HCT116 (cell line): ENCODE measurements around the gene SGF29. TPM values are rescaled to one million over a fixed set of nuclear protein-coding genes. Genes with fewer than 3 reads are reported as not detected.

ENCODE experiments used
- ATAC-seq: fragments of 200-7000 bp; cut with Tn5 transposase; 2 replicates; pipeline ENCODE4 v1.9.1; 2020; ENCODE audit warnings: mild to moderate bottlenecking, moderate library complexity
- BruUV-seq: library from RNA; stranded (reverse); fragments of 400-500 nt; replicated peaks from 2 replicates; lab custom pipeline; 2021; lab: Mats Ljungman, UMichigan
- CTCF ChIA-PET: fragments of 300-600 bp; sonication (Branson Sonifier 250); formaldehyde crosslinking; loops from one replicate; lab custom pipeline; 2021; ENCODE audit warnings: antibody characterized with exemption; lab: Charles Lee
- POLR2A ChIA-PET: fragments of 300-600, 350-600 bp; sonication (Branson Sonifier 250); formaldehyde crosslinking; loops from one replicate; lab custom pipeline; 2021; ENCODE audit warnings: antibody characterized with exemption; lab: Charles Lee
- RAD21 ChIA-PET, 2 experiments: fragments of 300-600 bp; sonication (Branson Sonifier 250); formaldehyde crosslinking; loops; one replicate each; lab custom pipeline; 2023; ENCODE audit warnings: low total read pairs in 2 of 2; ENCODE audit not compliant: uncharacterized antibody in 2 of 2, unreplicated experiment in 2 of 2, low non-redundant PET in 1 of 2; lab: Charles Lee
- DNase-seq: peaks from one replicate; pipeline ENCODE4 v3.0.0-alpha.2; 2010; ENCODE audit warnings: low read depth, low spot score
- H2AFZ ChIP-seq: fragments of 200-600 bp; shearing (Covaris generic), sonication (generic); 2 replicates; pipeline ENCODE4 v1.6.1; 2017; ENCODE audit warnings: low read depth, mixed run types, mixed read lengths, antibody characterized with exemption, low read length; ENCODE audit not compliant: poor library complexity, severe bottlenecking
- H3K27ac ChIP-seq: 2 replicates; pipeline ENCODE4 v1.5.1; 2012; ENCODE audit warnings: low read depth, low read length
- H3K27me3 ChIP-seq: fragments of 200-600 bp; sonication (generic); 2 replicates; pipeline ENCODE4 v1.6.1; 2016; ENCODE audit warnings: mixed run types, low read length, mixed read lengths; ENCODE audit not compliant: insufficient read depth
- H3K36me3 ChIP-seq, 2 experiments: fragments of 200-500 bp in 1 of 2; fragments of 200-600 bp in 1 of 2; sonication (Bioruptor generic) in 1 of 2; sonication (generic) in 1 of 2; 2 replicates each; pipeline versions ENCODE4 v1.5.1 to v1.6.1; 2014 to 2016; ENCODE audit warnings: low read length in 2 of 2, inconsistent platforms in 1 of 2, mixed read lengths in 1 of 2, mixed run types in 1 of 2; ENCODE audit not compliant: insufficient read depth in 2 of 2, control insufficient read depth in 1 of 2
- H3K4me1 ChIP-seq, 2 experiments: fragments of 200-600 bp in 1 of 2; sonication (generic) in 1 of 2; 2 replicates each; pipeline versions ENCODE4 v1.5.1 to v1.6.1; 2012 to 2017; ENCODE audit warnings: low read length in 2 of 2, inconsistent platforms in 1 of 2, mild to moderate bottlenecking in 1 of 2, mixed read lengths in 1 of 2, mixed run types in 1 of 2, moderate library complexity in 1 of 2; ENCODE audit not compliant: insufficient read depth in 2 of 2, control insufficient read depth in 1 of 2
- H3K4me2 ChIP-seq: fragments of 200-600 bp; sonication (generic); 2 replicates; pipeline ENCODE4 v1.6.1; 2017; ENCODE audit warnings: mixed run types, low read length, mixed read lengths
- H3K4me3 ChIP-seq, 2 experiments: fragments of 200-600 bp in 1 of 2; sonication (generic) in 1 of 2; replicated peaks in 1 of 2; 2 replicates each; pipeline ENCODE4 v1.5.1; 2011 to 2016; ENCODE audit warnings: low read length in 2 of 2, control low read depth in 1 of 2, low read depth in 1 of 2, mild to moderate bottlenecking in 1 of 2, mixed read lengths in 1 of 2, mixed run types in 1 of 2
- H3K79me2 ChIP-seq: fragments of 200-600 bp; sonication (generic); 2 replicates; pipeline ENCODE4 v1.6.1; 2017; ENCODE audit warnings: mild to moderate bottlenecking, mixed run types, low read length, moderate library complexity, mixed read lengths; ENCODE audit not compliant: insufficient read depth
- H3K9ac ChIP-seq: fragments of 200-600 bp; sonication (generic); 2 replicates; pipeline ENCODE4 v1.6.1; 2016; ENCODE audit warnings: low read length, mixed read lengths
- H3K9me2 ChIP-seq: fragments of 200-600 bp; sonication (generic), shearing (Covaris generic); 2 replicates; pipeline ENCODE4 v1.6.1; 2017; ENCODE audit warnings: mixed run types, mild to moderate bottlenecking, moderate library complexity; ENCODE audit not compliant: insufficient read depth
- H3K9me3 ChIP-seq, 2 experiments: fragments of 200-500 bp in 1 of 2; fragments of 200-600 bp in 1 of 2; sonication (Bioruptor generic) in 1 of 2; sonication (generic) in 1 of 2; 2 replicates each; pipeline ENCODE4 v1.6.1; 2014 to 2017; ENCODE audit warnings: low read length in 2 of 2, mixed read lengths in 2 of 2, inconsistent platforms in 1 of 2, low read depth in 1 of 2, mild to moderate bottlenecking in 1 of 2, mixed run types in 1 of 2, moderate library complexity in 1 of 2; ENCODE audit not compliant: control insufficient read depth in 1 of 2, insufficient read depth in 1 of 2
- H4K20me1 ChIP-seq: fragments of 200-600 bp; sonication (generic), shearing (Covaris generic); 2 replicates; pipeline ENCODE4 v1.6.1; 2017; ENCODE audit warnings: mixed run types, mild to moderate bottlenecking, moderate library complexity; ENCODE audit not compliant: insufficient read depth
- ELF1 ChIP-seq: IDR thresholded peaks from 2 replicates; pipeline ENCODE4 v1.6.1; 2012; ENCODE audit warnings: low read depth, borderline replicate concordance
- FOSL1 ChIP-seq: IDR thresholded peaks from 2 replicates; pipeline ENCODE4 v1.6.1; 2012; ENCODE audit warnings: low read depth
- JUND ChIP-seq: IDR thresholded peaks from 2 replicates; pipeline ENCODE4 v1.6.1; 2012
- POLR2A ChIP-seq: IDR thresholded peaks from 2 replicates; pipeline ENCODE4 v1.7.0; 2011; ENCODE audit warnings: borderline replicate concordance; ENCODE audit not compliant: insufficient read depth, insufficient read length; ENCODE audit errors: extremely low read depth
- POLR2AphosphoS5 ChIP-seq: IDR thresholded peaks from 2 replicates; pipeline ENCODE4 v1.6.1; 2011; ENCODE audit warnings: mild to moderate bottlenecking, low read depth, low read length, moderate library complexity
- RAD21 ChIP-seq: IDR thresholded peaks from 2 replicates; pipeline ENCODE4 v1.6.1; 2012; ENCODE audit warnings: low read depth, mild to moderate bottlenecking
- SIN3A ChIP-seq: IDR thresholded peaks from 2 replicates; pipeline ENCODE4 v1.6.1; 2012; ENCODE audit warnings: low read depth
- SP1 ChIP-seq: IDR thresholded peaks from 2 replicates; pipeline ENCODE4 v1.6.1; 2012; ENCODE audit warnings: low read depth
- TCF7L2 ChIP-seq: IDR thresholded peaks from 2 replicates; pipeline ENCODE4 v1.7.0; 2011; ENCODE audit warnings: borderline replicate concordance, inconsistent platforms; ENCODE audit not compliant: insufficient read depth, insufficient read length; ENCODE audit errors: extremely low read depth
- YY1 ChIP-seq: IDR thresholded peaks from 2 replicates; pipeline ENCODE4 v1.6.1; 2011; ENCODE audit warnings: low read length, low read depth, moderate library complexity, mild to moderate bottlenecking; ENCODE audit not compliant: insufficient replicate concordance; ENCODE audit errors: extremely low read depth
- ZFX ChIP-seq: fragments of 450-650 bp; IDR thresholded peaks from 2 replicates; pipeline ENCODE4 v1.6.1; 2017
- ZNF274 ChIP-seq: fragments of 200-500 bp; sonication (Bioruptor generic); IDR thresholded peaks from 2 replicates; pipeline ENCODE4 v1.6.1; 2014; ENCODE audit warnings: mild to moderate bottlenecking, low read depth, low read length, inconsistent platforms
- intact Hi-C: fragments of 100-400 bp; cut with micrococcal nuclease; formaldehyde crosslinking; loops from 2 replicates; pipeline ENCODE4 v1.10.0; 2022
- total RNA-seq: library from RNA; stranded (reverse); gene quantifications from one replicate; pipeline ENCODE4 v1.2.1, GENCODE V29; 2021; ENCODE audit not compliant: unreplicated experiment
- TF ChIP-seq, protein P1 (sequence below): IDR thresholded peaks from 2 replicates; pipeline ENCODE4 v1.6.1; 2012
- TF ChIP-seq, protein P2 (sequence below): IDR thresholded peaks from 2 replicates; pipeline ENCODE4 v1.6.1; 2011; ENCODE audit warnings: mild to moderate bottlenecking, low read length, moderate library complexity; ENCODE audit not compliant: insufficient replicate concordance; ENCODE audit errors: extremely low read depth
- TF ChIP-seq, protein P3 (sequence below), 3 experiments: fragments of 200-600 bp in 1 of 3; sonication (generic) in 1 of 3; IDR thresholded peaks in 2 of 3; conservative IDR thresholded peaks in 1 of 3; 2 replicates each; pipeline ENCODE4 v1.5.1; 2012 to 2017; ENCODE audit warnings: low read depth in 2 of 3, low read length in 2 of 3, antibody characterized with exemption in 1 of 3, borderline replicate concordance in 1 of 3, control low read depth in 1 of 3, mild to moderate bottlenecking in 1 of 3, mixed read lengths in 1 of 3, mixed run types in 1 of 3, moderate library complexity in 1 of 3; ENCODE audit not compliant: insufficient read depth in 1 of 3

SGF29 gene
- total RNA-seq, 1 experiment from 2014 or later = 19.7 TPM

DNA sequence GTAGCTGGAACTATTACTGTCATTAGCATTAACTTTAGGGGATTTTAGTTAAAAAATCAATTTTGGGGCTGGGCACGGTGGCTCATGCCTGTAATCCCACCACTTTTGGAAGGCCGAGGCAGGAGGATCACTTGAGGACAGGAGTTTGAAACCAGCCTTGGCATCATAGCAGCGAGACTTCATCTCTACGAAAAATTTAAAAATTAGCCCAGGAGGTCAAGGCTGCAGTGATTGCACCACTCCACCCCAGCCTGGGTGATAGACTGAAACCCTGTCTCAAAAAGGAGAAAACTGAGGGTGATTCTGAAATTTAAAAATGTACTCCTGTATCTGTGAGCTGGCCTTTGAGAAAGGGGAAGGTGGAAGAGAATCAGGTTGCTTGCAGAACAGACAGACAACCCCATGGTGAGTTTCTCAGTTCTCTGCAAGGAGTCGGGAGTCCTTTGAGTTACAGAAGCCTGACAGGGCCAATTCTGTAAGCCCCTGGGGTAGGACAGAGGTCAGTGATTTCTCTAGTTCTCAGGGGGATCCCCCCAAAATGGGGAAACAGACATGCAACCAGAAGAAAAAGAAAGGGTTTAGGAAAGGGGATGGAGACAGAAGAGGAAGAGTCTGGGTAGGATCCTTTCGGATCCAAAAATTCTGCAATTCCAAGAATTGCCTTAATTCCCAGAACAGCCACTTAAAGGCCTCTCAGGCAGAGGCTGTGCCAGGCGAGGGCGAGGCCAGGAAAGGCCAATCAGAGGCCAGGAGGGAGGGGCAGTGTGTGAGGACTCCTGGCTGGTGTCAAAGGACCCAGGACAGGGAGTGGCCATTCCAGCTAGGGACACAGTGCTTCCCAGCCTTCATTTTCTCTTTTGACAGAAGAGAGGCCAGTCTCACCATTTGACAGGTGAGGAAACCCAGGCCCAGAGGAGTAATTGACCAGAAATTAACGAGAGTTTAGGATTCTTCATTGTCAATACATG, 21.7 kb upstream of the SGF29 start:
- no peak overlapping the region for H3K4me3 ChIP-seq
- no peaks in the 10 kb centered on the region for H3K79me2 ChIP-seq
- no peaks in the 10 kb centered on the region for H3K27me3 ChIP-seq
- H3K9me3 ChIP-seq = no peaks in the 10 kb centered on the region
- H3K4me2 ChIP-seq = peak overlapping the region; percentile 40
- H3K9ac ChIP-seq = no peak overlapping the region
- H3K27ac ChIP-seq = no peak overlapping the region
- ATAC-seq = peak; percentile 100
- intact Hi-C loops = no loop called here
- TF ChIP-seq ZNF274 = no peak
- TF ChIP-seq POLR2AphosphoS5 = no peak
- TF ChIP-seq, protein P1, sequence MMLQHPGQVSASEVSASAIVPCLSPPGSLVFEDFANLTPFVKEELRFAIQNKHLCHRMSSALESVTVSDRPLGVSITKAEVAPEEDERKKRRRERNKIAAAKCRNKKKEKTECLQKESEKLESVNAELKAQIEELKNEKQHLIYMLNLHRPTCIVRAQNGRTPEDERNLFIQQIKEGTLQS = no peak
- TF ChIP-seq SIN3A = no peak
- TF ChIP-seq POLR2A = no peak
- no peak for TF ChIP-seq YY1
- no peak for TF ChIP-seq FOSL1
- TF ChIP-seq, protein P2, sequence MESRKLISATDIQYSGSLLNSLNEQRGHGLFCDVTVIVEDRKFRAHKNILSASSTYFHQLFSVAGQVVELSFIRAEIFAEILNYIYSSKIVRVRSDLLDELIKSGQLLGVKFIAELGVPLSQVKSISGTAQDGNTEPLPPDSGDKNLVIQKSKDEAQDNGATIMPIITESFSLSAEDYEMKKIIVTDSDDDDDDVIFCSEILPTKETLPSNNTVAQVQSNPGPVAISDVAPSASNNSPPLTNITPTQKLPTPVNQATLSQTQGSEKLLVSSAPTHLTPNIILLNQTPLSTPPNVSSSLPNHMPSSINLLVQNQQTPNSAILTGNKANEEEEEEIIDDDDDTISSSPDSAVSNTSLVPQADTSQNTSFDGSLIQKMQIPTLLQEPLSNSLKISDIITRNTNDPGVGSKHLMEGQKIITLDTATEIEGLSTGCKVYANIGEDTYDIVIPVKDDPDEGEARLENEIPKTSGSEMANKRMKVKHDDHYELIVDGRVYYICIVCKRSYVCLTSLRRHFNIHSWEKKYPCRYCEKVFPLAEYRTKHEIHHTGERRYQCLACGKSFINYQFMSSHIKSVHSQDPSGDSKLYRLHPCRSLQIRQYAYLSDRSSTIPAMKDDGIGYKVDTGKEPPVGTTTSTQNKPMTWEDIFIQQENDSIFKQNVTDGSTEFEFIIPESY = no peak
- TF ChIP-seq ELF1 = no peak
- TF ChIP-seq TCF7L2 = no peak
- TF ChIP-seq, protein P3, sequence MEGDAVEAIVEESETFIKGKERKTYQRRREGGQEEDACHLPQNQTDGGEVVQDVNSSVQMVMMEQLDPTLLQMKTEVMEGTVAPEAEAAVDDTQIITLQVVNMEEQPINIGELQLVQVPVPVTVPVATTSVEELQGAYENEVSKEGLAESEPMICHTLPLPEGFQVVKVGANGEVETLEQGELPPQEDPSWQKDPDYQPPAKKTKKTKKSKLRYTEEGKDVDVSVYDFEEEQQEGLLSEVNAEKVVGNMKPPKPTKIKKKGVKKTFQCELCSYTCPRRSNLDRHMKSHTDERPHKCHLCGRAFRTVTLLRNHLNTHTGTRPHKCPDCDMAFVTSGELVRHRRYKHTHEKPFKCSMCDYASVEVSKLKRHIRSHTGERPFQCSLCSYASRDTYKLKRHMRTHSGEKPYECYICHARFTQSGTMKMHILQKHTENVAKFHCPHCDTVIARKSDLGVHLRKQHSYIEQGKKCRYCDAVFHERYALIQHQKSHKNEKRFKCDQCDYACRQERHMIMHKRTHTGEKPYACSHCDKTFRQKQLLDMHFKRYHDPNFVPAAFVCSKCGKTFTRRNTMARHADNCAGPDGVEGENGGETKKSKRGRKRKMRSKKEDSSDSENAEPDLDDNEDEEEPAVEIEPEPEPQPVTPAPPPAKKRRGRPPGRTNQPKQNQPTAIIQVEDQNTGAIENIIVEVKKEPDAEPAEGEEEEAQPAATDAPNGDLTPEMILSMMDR (IDR thresholded peaks at IDR 0.05 in 2 of 3, conservative IDR thresholded peaks at IDR 0.05 in 1 of 3; ENCODE audit: borderline replicate concordance in 1 of 3, insufficient read depth in 1 of 3, low read depth in 2 of 3, low read length in 2 of 3) = no peak
- TF ChIP-seq ZFX = no peak
- TF ChIP-seq SP1 = no peak
- TF ChIP-seq JUND = no peak
- TF ChIP-seq RAD21 = no peak
- RAD21 ChIA-PET = no interaction called here
- H2AFZ ChIP-seq = peak overlapping the region; percentile 72
- BruUV-seq = no TSS peak
- POLR2A ChIA-PET = interaction anchor here (1.0 kb wide), 1 partner anchor 9 kb away, joined by 3 read pairs; no protein-coding TSS in a partner anchor
- peak; percentile 56 for DNase-seq
- H3K9me2 ChIP-seq = no peaks in the 10 kb centered on the region
- peaks cover 0 to 12% of the 10 kb centered on the region in 2 experiments; a peak in 3 of 4 replicates for H3K4me1 ChIP-seq
- CTCF ChIA-PET = no interaction called here
- no peaks in the 10 kb centered on the region for H3K36me3 ChIP-seq
- no peaks in the 10 kb centered on the region for H4K20me1 ChIP-seq
